Panc1 (cell line): ENCODE measurements around the gene MYCN. TPM values are rescaled to one million over a fixed set of nuclear protein-coding genes. Genes with fewer than 3 reads are reported as not detected.

Source experiments
- ATAC-seq: fragments of 200-7000 bp; cut with Tn5 transposase; 2 replicates; pipeline ENCODE4 v1.9.1; 2020; ENCODE audit warnings: mild to moderate bottlenecking, moderate library complexity
- BruUV-seq: library from RNA; stranded (reverse); fragments of 400-500 nt; replicated peaks from 2 replicates; lab custom pipeline; 2021; lab: Mats Ljungman, UMichigan
- CTCF ChIA-PET: fragments of 300-600 bp; sonication (Branson Sonifier 250); formaldehyde crosslinking; loops from one replicate; lab custom pipeline; 2022; ENCODE audit warnings: antibody characterized with exemption; lab: Charles Lee
- POLR2A ChIA-PET: fragments of 300-600 bp; sonication (Branson Sonifier 250); formaldehyde crosslinking; loops from one replicate; lab custom pipeline; 2022; ENCODE audit warnings: antibody characterized with exemption; lab: Charles Lee
- DNase-seq: peaks from one replicate; pipeline ENCODE4 v3.0.0-alpha.2; 2010; ENCODE audit warnings: low read depth, low spot score
- H3K27ac ChIP-seq: 2 replicates; pipeline ENCODE4 v1.5.1; 2011; ENCODE audit warnings: mild to moderate bottlenecking, low read length, inconsistent platforms
- H3K27me3 ChIP-seq: fragments of 200-500 bp; sonication (Bioruptor generic); 2 replicates; pipeline ENCODE4 v1.6.0; 2014; ENCODE audit warnings: low read length, inconsistent platforms; ENCODE audit not compliant: control insufficient read depth, insufficient read depth
- H3K36me3 ChIP-seq: fragments of 200-500 bp; sonication (Bioruptor generic); 2 replicates; pipeline ENCODE4 v1.5.1; 2014; ENCODE audit warnings: inconsistent platforms, mild to moderate bottlenecking, low read length, moderate library complexity; ENCODE audit not compliant: control insufficient read depth, insufficient read depth
- H3K4me1 ChIP-seq: 2 replicates; pipeline ENCODE4 v1.5.1; 2011; ENCODE audit warnings: inconsistent platforms, mild to moderate bottlenecking, low read length, moderate library complexity; ENCODE audit not compliant: control insufficient read depth, insufficient read depth
- H3K4me3 ChIP-seq, 2 experiments: 2 replicates each; pipeline ENCODE4 v1.5.1; 2011 to 2012; ENCODE audit warnings: low read depth in 2 of 2, low read length in 2 of 2, mild to moderate bottlenecking in 2 of 2, inconsistent platforms in 1 of 2, moderate library complexity in 1 of 2
- H3K9me3 ChIP-seq: fragments of 200-500 bp; sonication (Bioruptor generic); 2 replicates; pipeline ENCODE4 v1.5.1; 2014; ENCODE audit warnings: low read depth, mild to moderate bottlenecking, inconsistent platforms, low read length, moderate library complexity; ENCODE audit not compliant: control insufficient read depth, insufficient read depth
- POLR2AphosphoS5 ChIP-seq: IDR thresholded peaks from 2 replicates; pipeline ENCODE4 v1.6.1; 2012; ENCODE audit warnings: mild to moderate bottlenecking, low read depth, low read length, moderate library complexity
- SIN3A ChIP-seq: IDR thresholded peaks from 2 replicates; pipeline ENCODE4 v1.6.1; 2012; ENCODE audit warnings: low read depth, mild to moderate bottlenecking, low read length, moderate library complexity, borderline replicate concordance; ENCODE audit not compliant: insufficient read depth
- TCF7L2 ChIP-seq: IDR thresholded peaks from 2 replicates; pipeline ENCODE4 v1.6.1; 2011; ENCODE audit warnings: mild to moderate bottlenecking, low read depth, low read length, inconsistent platforms
- in situ Hi-C: cut with HindIII; loops from 2 replicates; pipeline ENCODE4 v1.10.0; 2016; ENCODE audit warnings: low sequenced_read_pairs, low pct_unique_long_range_greater_than_20kb
- intact Hi-C: fragments of 100-400 bp; cut with micrococcal nuclease; formaldehyde crosslinking; loops from one replicate; pipeline ENCODE4 v1.10.0; 2022; ENCODE audit not compliant: unreplicated experiment
- total RNA-seq: library from RNA; stranded (reverse); gene quantifications from one replicate; pipeline ENCODE4 v1.2.1, GENCODE V29; 2021; ENCODE audit not compliant: unreplicated experiment
- TF ChIP-seq, protein P1 (sequence below): fragments of 450-650 bp; IDR thresholded peaks from 2 replicates; pipeline ENCODE4 v1.5.1; 2017; ENCODE audit warnings: mild to moderate bottlenecking
- TF ChIP-seq, protein P2 (sequence below), 2 experiments: IDR thresholded peaks; 2 replicates each; pipeline ENCODE4 v1.6.1; 2011 to 2012; ENCODE audit warnings: low read depth in 2 of 2, control low read depth in 1 of 2, low read length in 1 of 2, mild to moderate bottlenecking in 1 of 2, moderate library complexity in 1 of 2; ENCODE audit not compliant: insufficient read depth in 1 of 2

Gene MYCN
- total RNA-seq, 1 experiment from 2014 or later: not detected

DNA sequence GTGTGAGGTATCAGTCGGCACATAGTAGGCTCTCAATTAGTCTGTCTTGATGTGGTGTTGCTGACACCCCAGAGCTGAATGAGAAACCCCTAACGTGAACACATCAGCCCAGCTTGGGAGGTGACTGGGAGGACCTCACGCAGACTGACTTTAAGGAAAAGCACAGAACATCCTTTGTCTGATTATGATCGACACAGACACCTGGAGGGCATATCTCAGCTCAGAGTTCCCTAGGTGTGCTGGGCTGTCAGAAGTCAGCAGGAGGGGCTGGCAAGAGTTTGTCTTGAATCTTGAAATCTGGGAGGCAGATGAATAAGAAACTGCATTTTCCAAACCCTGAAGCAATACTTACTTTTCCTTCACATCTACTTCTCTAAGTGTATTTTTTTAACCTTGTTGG lies 16.8 kb upstream of the MYCN start:
- ATAC-seq (no peak), DNase-seq (no peak)
- CTCF ChIA-PET: no interaction called here
- intact Hi-C loops (no loop called here), in situ Hi-C loops (no loop called here)
- no peak overlapping the region for H3K4me3 ChIP-seq
- BruUV-seq: no TSS peak
- H3K9me3 ChIP-seq: no peaks in the 10 kb centered on the region
- no peaks in the 10 kb centered on the region for H3K36me3 ChIP-seq
- no peak overlapping the region for H3K27ac ChIP-seq
- no peaks in the 10 kb centered on the region for H3K27me3 ChIP-seq
- H3K4me1 ChIP-seq: no peaks in the 10 kb centered on the region; the same call in 1 of the 2 replicates
- TF ChIP-seq SIN3A (no peak), TCF7L2 (no peak), POLR2AphosphoS5 (no peak)
- TF ChIP-seq, protein P1, sequence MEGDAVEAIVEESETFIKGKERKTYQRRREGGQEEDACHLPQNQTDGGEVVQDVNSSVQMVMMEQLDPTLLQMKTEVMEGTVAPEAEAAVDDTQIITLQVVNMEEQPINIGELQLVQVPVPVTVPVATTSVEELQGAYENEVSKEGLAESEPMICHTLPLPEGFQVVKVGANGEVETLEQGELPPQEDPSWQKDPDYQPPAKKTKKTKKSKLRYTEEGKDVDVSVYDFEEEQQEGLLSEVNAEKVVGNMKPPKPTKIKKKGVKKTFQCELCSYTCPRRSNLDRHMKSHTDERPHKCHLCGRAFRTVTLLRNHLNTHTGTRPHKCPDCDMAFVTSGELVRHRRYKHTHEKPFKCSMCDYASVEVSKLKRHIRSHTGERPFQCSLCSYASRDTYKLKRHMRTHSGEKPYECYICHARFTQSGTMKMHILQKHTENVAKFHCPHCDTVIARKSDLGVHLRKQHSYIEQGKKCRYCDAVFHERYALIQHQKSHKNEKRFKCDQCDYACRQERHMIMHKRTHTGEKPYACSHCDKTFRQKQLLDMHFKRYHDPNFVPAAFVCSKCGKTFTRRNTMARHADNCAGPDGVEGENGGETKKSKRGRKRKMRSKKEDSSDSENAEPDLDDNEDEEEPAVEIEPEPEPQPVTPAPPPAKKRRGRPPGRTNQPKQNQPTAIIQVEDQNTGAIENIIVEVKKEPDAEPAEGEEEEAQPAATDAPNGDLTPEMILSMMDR: no peak
- POLR2A ChIA-PET: no interaction called here

DNA sequence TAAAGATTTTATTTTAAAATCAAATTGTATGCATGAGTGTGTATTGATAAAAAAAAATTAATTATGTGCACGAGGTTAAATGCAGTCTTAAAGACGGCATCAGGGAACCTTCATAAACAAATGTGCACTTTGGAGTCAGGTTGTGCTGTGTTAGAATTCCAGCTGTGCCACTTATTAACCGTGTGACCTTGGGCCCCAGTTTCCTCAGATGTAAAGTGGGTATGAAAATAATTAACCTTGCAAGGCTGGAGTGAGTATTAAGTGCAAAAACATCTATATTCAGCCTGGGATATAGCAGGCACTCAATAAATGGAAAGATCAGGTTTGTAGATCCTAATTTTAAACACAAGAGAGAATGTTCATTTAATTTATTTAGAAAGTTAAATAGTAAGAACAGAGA lies 14.5 kb upstream of the MYCN start:
- BruUV-seq: no TSS peak
- POLR2A ChIA-PET: interaction anchor here (0.6 kb wide), 1 partner anchor 123 kb away, joined by 7 read pairs; no protein-coding TSS in a partner anchor
- H3K4me1 ChIP-seq: no peaks in the 10 kb centered on the region
- H3K4me3 ChIP-seq: no peak overlapping the region
- in situ Hi-C loops: no loop called here
- no peaks in the 10 kb centered on the region for H3K36me3 ChIP-seq
- TF ChIP-seq SIN3A: no peak
- ATAC-seq (no peak), DNase-seq (no peak)
- intact Hi-C loops: no loop called here
- no peaks in the 10 kb centered on the region for H3K27me3 ChIP-seq
- H3K9me3 ChIP-seq: no peaks in the 10 kb centered on the region
- CTCF ChIA-PET: no interaction called here
- no peak overlapping the region for H3K27ac ChIP-seq

DNA sequence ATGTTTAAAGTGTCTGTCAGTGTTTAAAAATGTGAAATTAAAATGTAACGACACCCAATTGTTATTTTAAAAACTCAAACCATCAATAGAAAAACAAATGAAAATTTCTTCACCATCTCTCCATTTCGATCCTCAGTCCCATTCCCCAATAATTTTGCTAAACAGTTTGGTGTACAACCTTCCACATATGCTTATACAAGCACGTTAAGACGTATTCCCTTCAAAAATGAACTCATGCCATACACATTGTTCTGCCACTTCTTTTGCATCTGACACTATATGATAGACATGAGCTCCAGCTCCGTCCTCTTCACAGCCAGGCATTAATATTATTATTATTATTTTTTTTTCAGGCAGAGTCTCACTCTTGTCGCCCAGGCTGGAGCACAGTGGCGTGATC lies 14.1 kb upstream of the MYCN start:
- Histone ChIP-seq H3K9me3 (no peaks in the 10 kb centered on the region), H3K4me3 (no peak overlapping the region), H3K27ac (no peak overlapping the region), H3K36me3 (no peaks in the 10 kb centered on the region), H3K27me3 (no peaks in the 10 kb centered on the region; the same call in 1 of the 2 replicates), H3K4me1 (no peaks in the 10 kb centered on the region)
- ATAC-seq (no peak), DNase-seq (no peak)
- ChIA-PET CTCF (no interaction called here), POLR2A (no interaction called here)
- intact Hi-C loops: no loop called here
- BruUV-seq: no TSS peak
- in situ Hi-C loops: no loop called here
- TF ChIP-seq, protein P2, sequence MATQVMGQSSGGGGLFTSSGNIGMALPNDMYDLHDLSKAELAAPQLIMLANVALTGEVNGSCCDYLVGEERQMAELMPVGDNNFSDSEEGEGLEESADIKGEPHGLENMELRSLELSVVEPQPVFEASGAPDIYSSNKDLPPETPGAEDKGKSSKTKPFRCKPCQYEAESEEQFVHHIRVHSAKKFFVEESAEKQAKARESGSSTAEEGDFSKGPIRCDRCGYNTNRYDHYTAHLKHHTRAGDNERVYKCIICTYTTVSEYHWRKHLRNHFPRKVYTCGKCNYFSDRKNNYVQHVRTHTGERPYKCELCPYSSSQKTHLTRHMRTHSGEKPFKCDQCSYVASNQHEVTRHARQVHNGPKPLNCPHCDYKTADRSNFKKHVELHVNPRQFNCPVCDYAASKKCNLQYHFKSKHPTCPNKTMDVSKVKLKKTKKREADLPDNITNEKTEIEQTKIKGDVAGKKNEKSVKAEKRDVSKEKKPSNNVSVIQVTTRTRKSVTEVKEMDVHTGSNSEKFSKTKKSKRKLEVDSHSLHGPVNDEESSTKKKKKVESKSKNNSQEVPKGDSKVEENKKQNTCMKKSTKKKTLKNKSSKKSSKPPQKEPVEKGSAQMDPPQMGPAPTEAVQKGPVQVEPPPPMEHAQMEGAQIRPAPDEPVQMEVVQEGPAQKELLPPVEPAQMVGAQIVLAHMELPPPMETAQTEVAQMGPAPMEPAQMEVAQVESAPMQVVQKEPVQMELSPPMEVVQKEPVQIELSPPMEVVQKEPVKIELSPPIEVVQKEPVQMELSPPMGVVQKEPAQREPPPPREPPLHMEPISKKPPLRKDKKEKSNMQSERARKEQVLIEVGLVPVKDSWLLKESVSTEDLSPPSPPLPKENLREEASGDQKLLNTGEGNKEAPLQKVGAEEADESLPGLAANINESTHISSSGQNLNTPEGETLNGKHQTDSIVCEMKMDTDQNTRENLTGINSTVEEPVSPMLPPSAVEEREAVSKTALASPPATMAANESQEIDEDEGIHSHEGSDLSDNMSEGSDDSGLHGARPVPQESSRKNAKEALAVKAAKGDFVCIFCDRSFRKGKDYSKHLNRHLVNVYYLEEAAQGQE (IDR thresholded peaks at IDR 0.05; ENCODE audit: insufficient read depth in 1 of 2, low read depth in 2 of 2, low read length in 1 of 2): no peak
- no peak for TF ChIP-seq POLR2AphosphoS5
- no peak for TF ChIP-seq TCF7L2
- no peak for TF ChIP-seq SIN3A
- TF ChIP-seq, protein P1: no peak
